OCI-LY1 (cell line): ENCODE data around the gene TMEM185B.

Experiments
- CTCF ChIP-seq: fragments of 200-600 bp; sonication (generic), shearing (Covaris generic); IDR thresholded peaks from 2 replicates; pipeline ENCODE4 v1.5.1; 2017; ENCODE audit warnings: mild to moderate bottlenecking, antibody characterized with exemption, low read length, moderate library complexity, mixed read lengths
- EZH2 ChIP-seq: fragments of 200-600 bp; sonication (generic), shearing (Covaris generic); IDR thresholded peaks from 2 replicates; pipeline ENCODE4 v1.8.0; 2017; ENCODE audit warnings: borderline replicate concordance, mixed run types, mild to moderate bottlenecking, antibody characterized with exemption, low read length, moderate library complexity, mixed read lengths

DNA sequence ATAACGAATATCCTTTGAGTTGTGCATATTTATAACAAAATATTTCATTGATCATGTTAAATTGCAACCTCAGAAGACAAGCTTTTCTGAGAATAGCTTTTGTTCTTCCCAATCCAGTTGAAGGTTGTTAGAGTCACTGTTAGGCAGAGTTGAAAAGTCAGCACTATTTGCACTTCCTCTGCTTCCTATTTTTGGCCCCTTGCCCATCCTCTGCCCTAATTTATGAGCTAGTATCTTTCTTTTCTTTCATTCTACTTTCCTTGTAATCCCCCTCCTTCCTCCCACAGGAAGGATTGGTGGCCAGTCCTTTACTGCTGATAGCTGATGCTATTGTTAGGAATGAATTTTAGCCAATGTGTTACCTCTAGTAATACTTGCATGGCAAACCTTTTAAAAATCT, 34.3 kb upstream of the TMEM185B start:
- TF ChIP-seq CTCF: no peak
- TF ChIP-seq EZH2: no peak
